GM18526 (cell line): ENCODE data around the gene SEC14L5.

Source experiments
- POLR2A ChIP-seq: IDR thresholded peaks from 3 replicates; pipeline ENCODE4 v1.6.1; 2011; ENCODE audit not compliant: insufficient read length; ENCODE audit errors: extremely low read depth

Gene SEC14L5

DNA sequence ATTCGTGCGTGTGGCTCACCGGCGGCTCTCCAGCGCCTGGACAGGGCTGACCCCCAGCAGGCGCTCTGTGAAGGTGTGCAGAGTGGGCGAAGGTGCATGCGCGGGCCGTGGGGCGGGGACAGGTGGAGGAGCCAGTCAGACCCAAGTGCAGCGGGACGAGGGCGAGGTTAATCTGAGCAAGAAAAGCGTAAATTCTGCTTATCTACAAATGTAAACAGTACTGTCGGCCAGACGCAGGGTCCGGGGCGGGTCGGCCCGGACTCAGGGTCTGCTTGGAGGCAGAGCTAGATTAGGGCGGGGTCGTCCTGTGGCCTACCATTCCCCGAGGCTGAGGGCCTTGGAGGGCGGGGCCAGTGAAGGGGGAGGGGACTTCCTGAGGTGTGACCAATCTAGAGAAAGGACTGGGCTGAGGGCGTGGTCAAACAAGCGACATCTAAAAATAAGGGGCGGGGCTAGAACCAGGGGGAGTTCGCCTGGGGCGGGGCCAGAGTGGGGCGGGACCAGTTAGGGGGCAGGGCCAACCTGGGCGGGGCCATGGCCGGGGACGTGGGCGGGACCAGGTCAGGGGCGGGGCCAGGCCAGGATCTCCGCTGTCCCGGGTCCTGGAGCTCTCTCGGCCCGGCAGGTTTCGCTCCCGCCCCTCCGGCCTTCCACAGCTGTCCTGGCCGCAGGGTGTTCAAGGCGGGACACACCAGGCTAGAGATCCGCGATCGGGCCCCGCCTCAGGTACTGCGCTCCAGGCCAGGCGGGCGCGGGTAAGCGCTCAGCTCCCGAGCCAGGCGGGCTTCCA is at the start of gene SEC14L5:
Gene SEC14L5 (plus strand): TSS at position 611 of the 790 bp plus-strand sequence. CDS start 994 bp downstream, outside the sequence.
- no peak for TF ChIP-seq POLR2A

DNA sequence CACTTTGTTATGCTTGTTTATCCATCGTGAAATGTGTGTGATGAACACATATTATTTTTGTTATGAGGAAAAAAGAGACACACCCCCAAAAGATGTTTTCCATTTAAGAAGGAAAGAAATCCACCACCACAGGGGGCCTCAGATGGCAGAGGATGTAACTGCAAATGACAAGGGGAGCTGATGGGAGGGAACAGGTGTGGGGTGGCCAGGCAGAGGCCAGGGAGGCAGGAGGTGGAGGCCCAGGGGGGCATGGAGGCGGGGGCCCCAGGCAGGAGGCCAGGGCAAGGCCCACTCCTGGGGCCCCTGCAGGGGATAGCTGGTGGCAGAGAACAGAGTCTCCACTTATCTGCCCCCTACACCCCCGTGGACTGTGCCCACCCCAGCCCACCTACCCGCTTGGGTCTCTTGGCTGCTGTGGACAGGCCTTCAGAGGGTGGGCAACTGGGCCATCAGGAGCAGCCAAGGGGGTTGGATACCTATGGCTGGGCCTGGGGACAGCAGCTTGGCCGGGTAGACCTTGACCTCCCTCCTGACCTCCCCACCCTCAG is 49.2 kb upstream of the SEC14L5 start:
- no peak for TF ChIP-seq POLR2A

DNA sequence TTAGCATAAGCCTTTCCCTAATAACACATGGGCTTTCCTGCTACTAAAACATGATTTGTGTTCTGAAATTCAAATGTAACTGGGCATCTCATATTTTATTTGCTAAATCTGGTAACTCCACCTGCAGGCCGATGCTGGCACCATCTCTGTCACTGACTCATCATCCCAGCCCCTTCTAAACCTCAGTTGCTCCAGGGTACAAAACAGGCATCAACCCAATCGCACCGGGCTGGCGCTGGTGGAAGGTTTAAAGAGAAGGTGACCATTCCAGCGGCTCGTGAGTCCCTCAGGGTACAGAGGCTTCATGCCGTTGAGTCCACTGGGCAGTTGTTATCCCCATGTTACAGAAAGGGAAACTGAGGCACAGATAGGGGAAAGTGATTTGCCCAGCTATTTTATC is 48.3 kb upstream of the SEC14L5 start:
- no peak for TF ChIP-seq POLR2A

DNA sequence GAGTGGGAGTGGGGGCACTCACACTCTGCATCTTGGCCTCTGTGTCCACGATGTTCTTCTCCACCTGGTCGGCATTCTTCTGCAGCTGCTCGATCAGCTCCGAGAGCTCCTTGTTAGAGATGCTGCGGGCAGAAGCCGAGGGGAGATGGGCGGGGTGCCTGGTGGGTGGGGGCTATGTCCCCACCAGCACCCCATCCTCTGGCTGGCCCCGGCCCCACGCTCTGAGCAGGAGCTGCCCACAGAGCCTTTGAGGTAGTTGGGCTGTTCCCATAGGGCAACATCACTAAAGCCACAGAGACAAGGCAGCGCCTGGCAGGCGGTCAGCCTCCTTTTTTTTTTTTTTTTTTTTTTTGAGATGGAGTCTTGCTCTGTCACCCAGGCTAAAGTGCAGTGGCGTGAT is 47.3 kb upstream of the SEC14L5 start:
- TF ChIP-seq POLR2A, result no peak

DNA sequence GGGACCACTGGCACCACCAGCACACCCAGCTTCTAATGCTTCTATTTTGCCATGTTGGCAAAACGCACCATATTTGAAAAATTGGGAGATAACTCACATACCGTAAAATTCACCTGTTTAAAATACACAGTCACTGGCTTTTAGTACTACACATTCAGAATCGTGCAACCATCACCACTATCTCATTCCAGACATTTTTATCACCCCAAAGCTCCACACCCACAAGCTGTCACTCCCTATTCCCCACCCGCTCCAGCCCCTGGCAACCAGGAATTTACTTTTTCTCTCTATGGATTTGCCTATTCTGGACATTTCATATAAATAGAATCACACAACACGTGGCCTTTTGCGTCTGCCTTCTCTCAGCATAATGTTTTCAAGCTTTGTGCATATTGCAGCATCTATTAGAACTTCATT is 46.2 kb upstream of the SEC14L5 start:
- TF ChIP-seq POLR2A, result no peak

DNA sequence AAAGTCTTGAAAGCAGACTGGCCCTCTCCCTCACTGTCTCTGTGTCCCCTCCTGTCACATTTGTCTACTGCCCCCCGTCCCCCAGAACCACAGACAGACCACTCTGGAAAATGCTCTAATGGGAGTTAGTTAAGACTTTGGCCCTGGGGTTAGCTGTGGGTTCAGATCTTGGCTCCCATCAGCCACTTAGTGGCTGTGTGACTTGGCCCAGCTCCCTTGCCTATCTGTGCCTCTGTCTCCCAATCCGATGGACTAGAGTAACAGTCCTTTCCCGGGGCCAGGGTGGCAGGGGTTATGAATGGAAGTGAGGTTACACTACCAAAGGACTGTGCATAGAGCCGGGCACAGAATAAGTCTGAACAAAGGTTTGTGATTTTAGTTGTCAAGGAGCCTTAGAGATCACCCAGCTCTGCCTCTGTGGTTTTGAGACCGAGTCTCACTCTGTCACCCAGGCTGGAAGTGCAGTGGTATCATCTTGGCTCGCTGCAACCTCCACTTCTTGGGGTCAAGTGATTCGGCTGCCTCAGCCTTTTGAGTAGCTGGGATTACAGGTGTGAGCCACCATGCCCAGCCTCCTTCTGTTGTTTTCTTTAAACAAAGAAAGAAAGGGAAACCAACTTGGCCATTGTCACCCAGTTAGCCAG is 44.9 kb upstream of the SEC14L5 start:
- no peak for TF ChIP-seq POLR2A

DNA sequence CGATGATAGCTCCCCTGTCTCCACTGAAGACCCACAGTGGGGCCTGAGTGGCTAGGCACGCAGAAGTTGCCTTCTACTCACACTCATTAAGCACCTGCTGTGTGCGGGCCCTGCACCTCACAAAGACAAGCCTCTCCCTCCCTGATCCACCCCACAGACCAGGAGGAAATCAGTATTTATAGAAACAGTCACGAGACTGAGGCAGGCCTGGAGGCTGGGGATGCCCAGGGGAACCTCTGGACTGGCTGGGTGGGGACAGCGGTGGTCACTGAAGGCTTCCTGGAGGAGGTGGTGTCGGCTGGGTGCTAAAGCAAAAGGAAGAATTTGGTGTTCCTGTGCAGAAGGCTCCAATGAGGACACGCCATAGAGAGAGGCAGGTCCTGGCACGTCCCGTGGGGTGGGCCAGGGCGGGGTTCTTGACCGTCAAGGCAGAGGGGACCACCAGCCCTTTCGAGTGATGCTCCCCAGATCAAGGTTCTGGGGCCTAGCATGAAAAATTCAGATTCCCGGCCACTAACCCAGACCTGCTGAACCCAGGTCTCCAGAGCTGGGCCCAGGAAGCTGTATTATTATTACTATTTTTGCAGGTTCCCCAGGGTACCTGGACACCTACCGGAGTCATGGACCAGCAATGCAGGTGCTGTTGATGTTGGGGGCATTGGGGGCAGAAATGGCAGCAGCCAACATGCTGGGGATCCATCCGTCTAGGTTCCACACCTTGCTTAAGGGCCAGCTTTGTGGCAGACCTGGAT is 44.2 kb upstream of the SEC14L5 start:
- no peak for TF ChIP-seq POLR2A

DNA sequence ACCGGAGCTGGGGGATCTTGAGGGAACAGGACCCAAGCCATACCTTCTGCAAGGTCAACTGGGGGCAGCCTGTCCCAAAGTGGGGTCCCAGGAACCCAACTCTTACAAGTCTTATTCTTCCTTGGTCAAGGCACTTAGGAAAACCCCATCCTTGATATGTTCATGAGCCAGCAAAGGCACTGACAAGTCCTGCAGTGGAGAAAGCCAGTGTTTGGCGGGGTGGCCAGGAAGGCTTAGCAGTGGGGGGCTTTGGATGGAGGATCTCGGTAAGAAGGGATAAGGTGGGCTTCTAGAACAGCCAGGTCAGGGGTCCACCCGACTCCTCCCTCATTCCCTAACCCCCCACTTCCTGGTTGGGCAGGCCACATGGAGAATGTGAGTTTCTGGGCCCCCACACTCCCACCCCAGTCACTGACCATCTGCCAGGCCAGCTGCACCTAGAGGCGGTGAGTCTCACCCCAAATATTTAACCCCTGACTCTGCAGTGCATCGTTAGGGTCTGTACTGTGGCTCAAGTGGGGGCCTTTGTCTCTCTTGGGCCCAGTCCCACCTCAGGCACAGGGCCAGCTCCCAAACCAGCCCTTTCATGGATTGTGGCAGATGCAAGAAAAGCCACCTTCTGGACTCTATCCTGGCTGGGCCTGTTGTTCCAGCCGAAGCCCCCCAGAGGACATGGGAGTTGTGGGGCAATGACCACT is 43.5 kb upstream of the SEC14L5 start:
- TF ChIP-seq POLR2A, result no peak

DNA sequence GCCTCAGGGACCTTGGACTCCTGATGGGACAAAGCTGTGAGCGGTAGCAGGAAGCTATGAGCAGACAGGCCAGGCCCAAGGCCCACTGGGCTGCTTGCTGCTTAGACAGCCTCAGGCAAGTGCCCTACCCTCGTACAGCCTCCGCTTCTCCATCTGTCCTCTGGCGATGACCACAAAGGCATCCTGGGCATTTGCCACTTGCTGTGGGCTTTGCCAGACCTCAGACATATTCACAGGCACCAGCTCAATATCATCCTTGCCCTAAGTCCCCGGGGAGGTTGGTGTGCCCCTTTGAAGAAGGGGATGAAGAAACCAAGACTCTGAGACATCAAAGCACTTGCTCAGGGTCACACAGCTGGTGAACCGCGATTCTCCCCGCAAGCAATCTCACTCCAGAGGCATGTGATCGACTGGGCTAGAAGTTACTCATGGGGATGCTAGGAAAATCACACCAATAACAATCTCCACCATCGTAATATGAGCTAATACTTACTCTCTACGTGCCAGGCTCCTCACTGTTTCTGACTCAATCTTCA is 42.8 kb upstream of the SEC14L5 start:
- TF ChIP-seq POLR2A, result no peak

DNA sequence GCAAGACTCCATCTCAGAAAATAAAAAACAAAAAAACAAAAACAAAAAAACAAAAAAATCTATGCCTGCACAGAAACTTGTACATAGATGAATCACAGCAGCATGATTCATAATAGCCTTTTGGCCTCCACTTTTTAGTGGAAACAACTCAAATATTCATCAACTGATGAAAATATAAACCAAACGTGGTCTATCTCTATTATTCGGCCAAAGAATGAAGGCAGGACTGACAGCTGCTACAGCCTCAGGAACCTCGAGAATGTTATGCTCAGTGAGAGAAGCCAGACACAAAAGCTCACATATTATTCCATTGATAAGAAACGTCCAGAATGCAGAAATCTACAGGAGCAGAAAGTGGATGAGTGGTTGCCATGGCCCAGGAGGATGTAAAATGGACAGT is 41.0 kb upstream of the SEC14L5 start:
- no peak for TF ChIP-seq POLR2A

DNA sequence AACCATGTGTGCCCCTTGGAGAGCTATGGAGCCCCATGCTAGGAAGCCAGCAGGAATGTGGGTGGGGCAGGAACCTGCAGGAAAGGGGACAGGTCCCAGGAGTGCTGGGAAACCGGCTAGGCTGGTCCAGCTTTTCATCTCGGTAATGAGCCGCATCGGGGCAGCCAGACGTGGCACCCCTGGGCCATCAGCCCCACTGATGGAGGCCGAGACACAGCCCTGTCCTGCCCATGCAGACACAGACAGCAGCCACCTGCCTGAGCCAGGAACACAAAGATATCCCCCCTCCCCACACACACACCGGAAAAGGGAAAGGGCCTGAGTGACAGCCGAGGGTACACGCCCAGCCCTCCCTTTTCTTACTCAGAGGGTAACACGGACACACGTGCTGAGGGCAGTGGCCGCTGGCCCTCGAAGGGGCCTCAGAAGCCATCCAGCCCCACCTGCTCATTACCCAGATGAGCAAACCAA is 39.3 kb upstream of the SEC14L5 start:
- no peak for TF ChIP-seq POLR2A

DNA sequence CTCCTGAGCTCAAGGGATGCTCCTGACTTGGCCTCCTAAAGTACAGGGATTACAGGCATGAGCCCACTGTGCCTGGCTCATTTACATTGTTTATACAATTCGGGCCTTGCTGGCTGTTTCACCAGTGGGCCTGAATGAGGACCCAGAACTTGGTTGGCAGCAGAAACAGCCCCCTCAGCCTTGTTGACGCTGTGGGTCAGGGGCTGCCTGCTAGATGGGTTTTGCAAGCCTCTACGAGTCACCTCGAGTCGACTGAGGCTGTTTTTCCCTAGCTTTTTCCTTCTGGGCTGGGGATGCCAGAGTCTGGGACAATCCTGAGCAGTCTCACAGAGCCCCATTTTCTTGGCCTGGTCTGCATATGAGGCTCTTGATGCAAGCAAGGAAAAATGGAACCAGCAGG is 37.3 kb upstream of the SEC14L5 start:
- TF ChIP-seq POLR2A, result no peak

DNA sequence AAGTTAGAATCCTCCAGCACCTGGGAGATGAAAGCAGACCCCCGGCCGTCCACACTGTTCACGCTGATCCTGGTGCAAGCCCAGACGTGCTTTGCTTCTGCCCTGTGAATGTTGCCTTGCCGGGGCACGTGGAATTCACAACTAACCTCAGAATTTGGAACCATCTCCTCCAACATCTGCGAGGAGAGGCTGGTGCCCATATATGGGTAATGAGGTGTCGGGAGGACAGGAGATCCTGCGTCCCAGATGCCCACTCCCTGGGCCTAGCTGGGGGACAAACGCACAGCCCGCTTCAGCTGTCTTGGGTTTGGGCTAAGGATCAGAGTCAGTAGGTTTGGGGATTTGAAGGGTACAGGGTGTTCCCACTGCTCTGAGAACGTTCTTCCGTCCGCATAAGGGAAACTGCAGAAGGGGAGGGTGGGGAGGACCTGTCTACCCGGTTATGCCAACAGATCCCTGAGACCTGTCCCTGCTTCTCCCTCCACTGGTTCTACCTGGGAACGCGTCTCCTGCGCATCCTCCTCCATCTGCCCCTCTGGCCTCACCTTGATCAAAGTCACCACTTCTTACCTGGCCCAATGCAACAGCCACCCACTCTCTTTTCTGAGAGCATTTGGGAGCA is 35.3 kb upstream of the SEC14L5 start:
- no peak for TF ChIP-seq POLR2A

DNA sequence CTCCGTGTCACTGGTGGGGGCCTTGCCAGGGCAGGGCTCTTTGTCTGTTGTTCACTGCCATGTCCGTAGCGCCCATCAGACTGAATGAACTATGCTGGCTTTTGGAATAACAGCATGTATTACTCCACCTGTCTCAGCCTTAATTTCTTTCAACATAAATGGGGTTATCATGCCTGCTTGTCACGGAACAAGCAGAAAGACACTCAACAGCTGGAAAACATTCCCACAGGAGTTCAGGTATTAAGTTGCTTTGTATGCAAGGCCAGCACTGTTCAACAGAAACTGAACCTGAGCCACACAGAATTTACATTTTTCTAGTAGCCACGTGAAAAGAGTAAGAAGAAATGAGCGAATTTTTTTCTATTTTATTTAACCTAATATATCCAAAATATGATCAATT is 34.3 kb upstream of the SEC14L5 start:
- no peak for TF ChIP-seq POLR2A
